Muscle of back (tissue), 11 donors: Measurements from ENCODE around the gene NBEA. TPM values are rescaled to one million over a fixed set of nuclear protein-coding genes. Genes with fewer than 3 reads are reported as not detected.

Source experiments
- DNase-seq, 3 donors: peaks; one replicate each; pipeline versions ENCODE4 v3.0.0 to v3.0.0-alpha.2; 2013
- polyA plus RNA-seq, 10 donors: library from polyadenylated mRNA; unstranded; fragments of 120-200 nt; gene quantifications; one replicate each; pipeline ENCODE4 v1.2.1, GENCODE V29; 2013; ENCODE audit not compliant: insufficient read length in 10 of 10

The NBEA gene
- polyA plus RNA-seq, 10 donors: 13.3 to 18.4 (median 14.5) TPM

- DNase-seq: no peak
Measured at GRCh38 chr13:35266412-35266811, 324.3 kb downstream of the NBEA start.

DNA sequence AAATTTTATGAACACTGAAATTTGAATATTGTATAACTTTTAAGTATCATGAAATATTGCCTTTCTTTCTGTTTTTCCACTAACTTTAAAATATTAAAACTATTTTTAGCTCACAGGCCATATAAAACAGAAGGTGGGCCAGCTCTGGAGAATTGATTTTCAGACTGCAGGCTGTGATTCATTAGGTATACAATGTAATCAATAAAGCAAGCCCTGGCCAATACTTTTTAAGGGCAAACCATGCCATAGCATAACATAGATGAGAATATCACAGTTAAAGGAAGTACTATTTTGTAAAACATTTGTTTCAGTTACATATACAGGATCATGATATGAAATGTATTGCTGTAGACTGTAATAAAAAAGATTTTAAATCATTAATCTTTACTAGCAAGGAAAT is 336.8 kb downstream of the NBEA start:
- DNase-seq: no peak

DNA sequence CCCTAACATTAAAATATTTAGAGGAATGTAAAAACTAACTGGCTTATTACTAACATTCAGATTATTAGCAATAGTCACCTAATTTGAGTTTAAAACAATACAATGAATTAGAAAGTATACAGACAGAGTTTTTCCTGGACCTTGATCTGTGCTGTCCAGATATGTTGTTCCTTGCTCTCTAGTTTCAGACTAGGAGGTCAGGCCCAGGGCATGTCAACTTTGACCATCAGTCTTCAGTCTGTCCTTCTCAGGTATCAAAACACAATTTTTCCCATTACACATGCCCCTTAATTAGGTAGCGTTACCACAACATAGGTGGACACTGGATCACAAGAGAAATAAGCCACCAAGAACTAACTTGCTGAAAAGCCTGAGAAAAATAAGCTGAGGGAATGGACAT is 337.4 kb downstream of the NBEA start:
- DNase-seq: no peak

DNA sequence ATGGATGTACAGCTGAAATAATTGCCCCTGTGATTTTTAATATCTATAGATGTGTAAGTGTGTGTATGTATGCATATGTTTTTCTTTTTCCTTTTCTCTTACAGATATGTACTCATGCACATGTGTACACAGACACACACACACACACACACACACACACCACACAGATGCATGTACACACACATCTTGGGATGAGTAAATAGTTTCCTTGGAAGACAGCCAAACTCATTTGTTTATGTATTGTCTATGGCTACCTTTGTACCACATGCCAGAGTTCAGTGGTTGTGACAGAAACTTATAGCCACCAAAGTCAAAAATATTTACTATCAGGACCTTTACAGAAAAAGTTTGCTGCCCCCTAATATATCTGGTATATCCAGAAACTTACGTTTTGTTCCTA is 341.8 kb downstream of the NBEA start:
- DNase-seq: peak in 1 of 3 donors; percentile 5

- no peak for DNase-seq
Measured at GRCh38 chr13:35285677-35286076, 343.6 kb downstream of the NBEA start.

DNA sequence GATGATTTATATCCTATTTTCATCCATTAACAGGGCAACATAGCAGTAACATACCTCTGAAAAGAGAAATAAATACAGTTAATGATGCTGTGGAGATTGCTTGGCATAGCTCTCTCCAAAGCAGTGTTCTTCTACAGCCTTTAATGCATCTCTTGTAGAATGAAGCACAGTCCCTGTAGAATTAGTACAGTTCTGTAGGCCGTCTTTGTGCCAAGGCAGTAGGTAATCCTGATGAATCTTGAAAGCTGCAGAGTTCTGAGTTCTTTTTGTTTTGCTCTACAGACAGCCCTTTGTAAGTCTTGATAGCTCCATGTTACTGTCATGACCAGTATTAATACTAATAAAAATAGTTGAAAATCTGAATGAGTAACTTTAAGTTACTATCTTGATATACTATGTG is 350.3 kb downstream of the NBEA start:
- no peak for DNase-seq

- DNase-seq: no peak
Measured at GRCh38 chr13:35293579-35294226, 351.6 kb downstream of the NBEA start.

DNA sequence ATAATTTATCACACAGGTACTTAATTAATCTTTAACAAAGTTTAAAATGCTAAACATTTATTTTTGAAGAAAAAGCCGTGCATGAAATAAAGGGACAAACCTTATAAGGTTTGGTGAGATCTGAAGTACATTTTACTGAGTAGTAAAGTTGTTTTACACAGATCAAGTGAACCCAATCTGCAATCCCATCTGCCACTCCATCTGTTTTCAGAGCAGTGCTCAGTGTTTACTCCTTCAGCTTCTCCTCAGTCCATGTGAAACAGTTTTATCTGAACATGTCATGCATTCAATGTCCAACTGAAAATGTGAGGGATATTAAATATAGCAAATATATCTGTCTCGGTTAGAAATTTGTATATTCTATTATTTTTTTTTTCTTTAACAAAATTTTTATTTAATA is 367.6 kb downstream of the NBEA start:
- DNase-seq: no peak

DNA sequence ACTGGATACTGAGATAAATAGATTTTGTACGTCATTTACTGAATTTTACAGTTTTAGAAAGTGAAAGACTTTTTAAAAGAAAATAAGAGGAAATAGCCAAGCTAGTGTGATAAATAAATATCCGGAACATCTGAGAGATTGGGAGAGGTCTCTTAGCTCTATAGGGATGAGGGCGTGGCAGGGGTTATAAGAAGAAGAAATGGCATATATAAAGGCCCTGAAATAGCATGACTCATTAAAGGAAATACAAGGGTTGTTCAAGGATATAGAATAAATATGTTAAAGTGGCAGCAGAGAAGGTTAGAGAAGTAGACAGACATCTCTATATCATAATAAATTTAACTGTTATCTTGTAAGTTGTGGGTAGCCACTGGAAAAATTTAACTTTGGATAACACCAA is 390.1 kb downstream of the NBEA start:
- DNase-seq: no peak

GRCh38 chr13:35333157-35333556 is 391.1 kb downstream of the NBEA start:
- DNase-seq: no peak

GRCh38 chr13:35342440-35342839 is 400.4 kb downstream of the NBEA start:
- no peak for DNase-seq

GRCh38 chr13:35343417-35343816 is 401.3 kb downstream of the NBEA start:
- DNase-seq: no peak

- DNase-seq: no peak
Measured at GRCh38 chr13:35345992-35346391, 403.9 kb downstream of the NBEA start.

DNA sequence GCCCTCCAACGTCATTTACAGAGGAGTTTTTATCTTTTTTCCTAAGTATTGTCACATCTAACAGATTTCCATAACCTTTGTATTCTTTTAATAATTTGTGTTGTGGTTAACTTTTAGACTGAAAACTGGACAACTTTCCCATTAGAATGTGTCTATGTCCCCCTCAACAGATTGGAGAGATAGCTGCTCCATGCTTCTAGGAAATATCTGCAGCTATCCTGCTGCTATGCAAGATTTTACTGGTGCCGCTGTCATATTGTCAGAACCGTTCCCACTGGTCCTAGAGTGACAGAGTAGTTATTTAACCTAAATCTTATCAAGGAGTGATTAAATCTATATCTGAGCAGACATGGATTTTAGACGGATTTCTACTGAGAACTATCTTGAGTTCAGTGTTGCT is 404.4 kb downstream of the NBEA start:
- DNase-seq: no peak

DNA sequence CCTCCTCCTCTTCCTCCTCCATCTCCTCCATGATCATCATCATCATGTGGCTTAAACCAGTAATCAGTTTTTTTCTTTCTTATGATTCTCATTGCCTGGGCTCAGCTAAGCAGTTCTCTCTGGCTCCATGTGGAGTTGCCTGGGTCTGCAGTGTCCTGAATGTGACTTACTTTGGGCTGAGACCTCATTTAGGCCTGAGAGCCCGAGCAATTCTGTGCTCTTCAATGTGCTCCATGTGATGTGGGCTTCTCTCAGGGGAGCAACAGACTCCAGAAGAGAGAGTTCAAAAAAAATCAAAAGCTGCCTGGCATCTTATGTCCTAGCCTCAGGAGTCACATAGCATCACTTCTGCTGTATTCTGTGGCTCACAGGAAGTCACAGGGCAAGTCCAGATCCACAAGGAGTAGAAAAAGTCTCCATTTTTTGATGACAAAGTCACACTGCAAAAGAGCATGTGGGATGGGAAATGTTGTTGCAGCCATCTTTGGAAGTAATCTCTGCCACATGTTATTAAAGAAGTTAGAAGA is 405.7 kb downstream of the NBEA start:
- no peak for DNase-seq

GRCh38 chr13:35349052-35349451 is 407.0 kb downstream of the NBEA start:
- DNase-seq: no peak

DNA sequence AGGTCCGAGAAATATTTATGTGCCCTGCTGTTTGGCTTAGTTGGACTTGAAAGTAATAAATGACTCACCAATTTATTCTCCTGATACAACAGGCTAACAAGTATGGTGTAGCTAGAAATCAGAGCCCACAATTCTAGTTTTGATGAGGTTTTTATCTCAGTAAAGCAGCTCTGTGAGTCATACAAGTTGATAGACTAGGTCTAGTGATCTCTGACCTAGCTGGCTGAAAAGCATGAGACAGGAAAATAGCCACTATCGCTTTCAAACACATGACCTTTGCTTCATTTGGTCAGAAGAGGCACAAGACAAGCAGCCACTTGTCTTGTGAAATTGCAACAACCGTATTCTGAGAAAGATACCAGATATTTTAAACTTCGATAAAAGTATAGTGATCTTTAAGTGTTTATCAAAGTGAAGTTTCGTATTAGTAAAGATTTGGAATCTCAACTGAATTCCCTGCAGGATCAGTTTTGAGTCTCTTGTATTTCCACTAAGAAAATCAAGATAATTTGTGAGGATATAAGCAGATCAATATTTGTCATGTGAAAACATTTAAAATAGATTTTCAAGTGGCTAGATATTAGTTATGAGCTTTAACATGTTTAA is 407.7 kb downstream of the NBEA start:
- no peak for DNase-seq

DNA sequence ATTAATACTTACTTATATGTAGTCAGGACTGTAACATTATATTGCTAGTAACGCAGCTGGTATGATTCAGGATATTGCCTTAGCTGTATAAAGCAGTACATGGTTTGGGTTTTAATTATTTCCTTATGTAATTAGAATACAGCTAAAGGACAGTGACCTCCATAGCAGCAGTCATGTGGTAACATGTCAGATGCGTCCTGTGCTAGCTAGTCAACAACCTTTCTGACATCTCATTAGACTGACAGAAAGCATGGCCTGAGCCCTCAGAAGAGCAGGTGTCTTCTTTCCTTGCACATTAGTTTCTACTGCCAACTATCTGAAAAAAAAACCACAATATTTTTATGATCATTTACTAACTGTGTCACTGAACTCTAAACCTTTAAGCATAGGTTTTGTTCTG is 412.2 kb downstream of the NBEA start:
- no peak for DNase-seq

GRCh38 chr13:35354882-35355281 is 412.8 kb downstream of the NBEA start:
- no peak for DNase-seq

DNA sequence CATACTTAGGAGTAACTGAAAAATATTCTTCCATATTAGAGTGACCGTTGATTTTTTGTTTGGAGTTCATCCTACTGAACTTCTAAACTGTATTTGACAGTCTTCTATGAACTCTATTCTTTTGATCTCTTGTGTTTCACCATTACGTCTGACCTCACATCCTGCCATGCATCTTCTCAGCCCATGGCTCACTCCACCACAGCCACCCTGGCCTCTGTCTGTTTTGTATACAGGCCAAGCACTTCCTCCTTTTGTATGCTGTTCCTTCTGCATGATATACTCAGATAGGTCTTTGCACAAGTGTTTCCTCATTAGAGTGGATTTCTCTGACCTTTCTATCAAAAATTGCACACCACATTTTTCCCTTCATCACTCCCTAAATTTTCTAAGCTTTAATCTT is 414.5 kb downstream of the NBEA start:
- DNase-seq: peak in 1 of 3 donors; percentile 18

- DNase-seq: no peak
Measured at GRCh38 chr13:35365883-35366282, 423.8 kb downstream of the NBEA start.

DNA sequence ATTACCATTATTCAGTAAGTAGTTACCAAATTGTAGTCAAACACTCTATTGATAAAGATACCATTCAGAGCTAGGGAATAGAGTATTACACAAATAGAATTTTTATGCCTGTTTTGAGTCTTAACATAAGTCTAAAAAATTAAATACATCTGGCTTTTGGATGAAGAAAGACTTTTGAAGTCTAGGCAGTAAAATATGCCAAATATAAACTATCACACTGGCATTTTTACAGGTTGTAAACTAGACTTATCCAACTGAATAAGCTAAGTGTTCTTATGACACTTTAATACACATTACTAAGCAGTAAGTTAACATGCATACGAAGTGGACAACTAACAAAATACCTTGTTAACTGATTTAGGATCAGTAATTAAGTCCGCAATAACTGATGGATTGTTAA is 425.5 kb downstream of the NBEA start:
- no peak for DNase-seq

DNA sequence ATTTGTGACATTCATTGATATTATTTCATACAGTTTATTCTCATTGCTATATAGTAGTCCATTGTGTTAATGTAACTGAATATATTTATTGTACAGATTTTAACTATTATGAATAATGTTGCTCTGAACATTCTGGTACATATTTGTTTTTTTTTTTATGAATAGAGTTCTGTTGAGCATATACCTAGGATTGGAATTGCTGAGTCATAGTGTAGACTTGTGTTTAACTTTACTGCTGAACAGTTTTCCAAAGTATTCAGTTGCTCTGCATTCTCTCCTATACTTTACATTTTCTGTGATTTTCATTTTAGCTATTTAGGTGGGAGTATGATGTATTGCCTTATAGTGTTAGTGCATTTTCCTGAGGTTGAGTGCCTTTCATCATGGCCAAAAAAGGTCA is 436.9 kb downstream of the NBEA start:
- DNase-seq: no peak

GRCh38 chr13:35379663-35380062 is 437.6 kb downstream of the NBEA start:
- no peak for DNase-seq
